HG02885 (cell line): ENCODE data around the gene RTKN.
"Not testable (repeated sequence)": the region's sequence is repeated elsewhere in the genome, so short reads cannot be mapped to it uniquely, and the experiment has no call there.

Experiments
- ATAC-seq: cut with Tn5 transposase; IDR thresholded peaks from one replicate; pipeline ENCODE4 v1.9.1; 2021; ENCODE audit warnings: mild to moderate bottlenecking; ENCODE audit not compliant: unreplicated experiment, poor library complexity

RTKN gene

GRCh38 chr2:74462054-74462785 is 20.5 kb upstream of the RTKN start:
- ATAC-seq, result no peak

- no peak for ATAC-seq
Observed at GRCh38 chr2:74461187-74462053, 19.7 kb upstream of the RTKN start.

- not testable (repeated sequence) for ATAC-seq
Observed at GRCh38 chr2:74460187-74460586, 18.4 kb upstream of the RTKN start.

- ATAC-seq, result not testable (repeated sequence)
Observed at GRCh38 chr2:74459503-74460118, 17.9 kb upstream of the RTKN start.

- ATAC-seq, result no peak
Observed at GRCh38 chr2:74458938-74459363, 17.2 kb upstream of the RTKN start.

- ATAC-seq, result peak; percentile 83
Observed at GRCh38 chr2:74458132-74458937, 16.6 kb upstream of the RTKN start, which contains the start of gene WBP1. WBP1 (plus strand) TSS chr2:74458438; CDS start chr2:74458603, 165 bp downstream.

- peak; percentile 35 for ATAC-seq
Observed at GRCh38 chr2:74457549-74458131, 15.9 kb upstream of the RTKN start.

GRCh38 chr2:74457129-74457548 is 15.4 kb upstream of the RTKN start:
- ATAC-seq, result no peak

GRCh38 chr2:74454654-74455511 is 13.1 kb upstream of the RTKN start, which contains the start of gene INO80B:
INO80B (plus strand) TSS chr2:74455087; CDS start chr2:74455117, 30 bp downstream.
- ATAC-seq, result peak; percentile 45

- no peak for ATAC-seq
Observed at GRCh38 chr2:74450570-74451190, 8.9 kb upstream of the RTKN start.

GRCh38 chr2:74448771-74449170 is 7.0 kb upstream of the RTKN start:
- ATAC-seq, result no peak

GRCh38 chr2:74447230-74447999 is 5.7 kb upstream of the RTKN start:
- no peak for ATAC-seq

- no peak for ATAC-seq
Observed at GRCh38 chr2:74444498-74445318, 3.0 kb upstream of the RTKN start.

- not testable (repeated sequence) for ATAC-seq
Observed at GRCh38 chr2:74442483-74443297, 953 bp upstream of the RTKN start.

- no peak for ATAC-seq
Observed at GRCh38 chr2:74441170-74441689, 507 bp downstream of the RTKN start.
